GM13977 (cell line): Measurements from ENCODE around the gene PLXNB1.
"Not testable (repeated sequence)": the region's sequence is repeated elsewhere in the genome, so short reads cannot be mapped to it uniquely, and the experiment has no call there.

Source experiments
- DNase-seq: peaks from one replicate; pipeline ENCODE4 v3.0.0; 2012; ENCODE audit warnings: low spot score
- CTCF ChIP-seq: IDR thresholded peaks from 2 replicates; pipeline ENCODE4 v1.5.1; 2012; ENCODE audit warnings: mild to moderate bottlenecking, control low read depth; ENCODE audit not compliant: insufficient read depth; ENCODE audit errors: extremely low read depth, missing control alignments
- in situ Hi-C: fragments of 300-500 bp; cut with MboI; formaldehyde crosslinking; loops from one replicate; pipeline ENCODE4 v1.12.0; 2022; ENCODE audit warnings: low sequenced_read_pairs, low pct_unique_long_range_greater_than_20kb, mixed read lengths, inconsistent platforms; ENCODE audit not compliant: unreplicated experiment

PLXNB1 gene

GRCh38 chr3:48403533-48404439 is 26.1 kb downstream of the PLXNB1 start:
- TF ChIP-seq CTCF, result no peak
- in situ Hi-C loops, result no loop called here
- DNase-seq, result no peak

- TF ChIP-seq CTCF, result no peak
- no peak for DNase-seq
- in situ Hi-C loops, result no loop called here
These were observed 27.0 kb downstream of the PLXNB1 start for GRCh38 chr3:48402907-48403306.

GRCh38 chr3:48402281-48402732 is 27.6 kb downstream of the PLXNB1 start:
- DNase-seq, result no peak
- no peak for TF ChIP-seq CTCF
- in situ Hi-C loops, result no loop called here

- in situ Hi-C loops, result not testable (repeated sequence)
- peak; percentile 13 for DNase-seq
These were observed 28.4 kb downstream of the PLXNB1 start for GRCh38 chr3:48401434-48401901.

- TF ChIP-seq CTCF, result peak; percentile 76
- peak; percentile 89 for DNase-seq
- in situ Hi-C loops, result no loop called here
These were observed 29.0 kb downstream of the PLXNB1 start for GRCh38 chr3:48400824-48401433.

GRCh38 chr3:48399387-48400172 is 30.3 kb downstream of the PLXNB1 start:
- in situ Hi-C loops, result no loop called here
- peak; percentile 15 for DNase-seq
- no peak for TF ChIP-seq CTCF
